ENCODE measurements around the gene SPOCD1. TPM values are rescaled to one million over a fixed set of nuclear protein-coding genes. Genes with fewer than 3 reads are reported as not detected.

Gene SPOCD1
- total RNA-seq (ENCODE audit: low replicate concordance) = 0.52 and 1.1 TPM in 2 replicates
- long read RNA-seq = 0 reads

DNA sequence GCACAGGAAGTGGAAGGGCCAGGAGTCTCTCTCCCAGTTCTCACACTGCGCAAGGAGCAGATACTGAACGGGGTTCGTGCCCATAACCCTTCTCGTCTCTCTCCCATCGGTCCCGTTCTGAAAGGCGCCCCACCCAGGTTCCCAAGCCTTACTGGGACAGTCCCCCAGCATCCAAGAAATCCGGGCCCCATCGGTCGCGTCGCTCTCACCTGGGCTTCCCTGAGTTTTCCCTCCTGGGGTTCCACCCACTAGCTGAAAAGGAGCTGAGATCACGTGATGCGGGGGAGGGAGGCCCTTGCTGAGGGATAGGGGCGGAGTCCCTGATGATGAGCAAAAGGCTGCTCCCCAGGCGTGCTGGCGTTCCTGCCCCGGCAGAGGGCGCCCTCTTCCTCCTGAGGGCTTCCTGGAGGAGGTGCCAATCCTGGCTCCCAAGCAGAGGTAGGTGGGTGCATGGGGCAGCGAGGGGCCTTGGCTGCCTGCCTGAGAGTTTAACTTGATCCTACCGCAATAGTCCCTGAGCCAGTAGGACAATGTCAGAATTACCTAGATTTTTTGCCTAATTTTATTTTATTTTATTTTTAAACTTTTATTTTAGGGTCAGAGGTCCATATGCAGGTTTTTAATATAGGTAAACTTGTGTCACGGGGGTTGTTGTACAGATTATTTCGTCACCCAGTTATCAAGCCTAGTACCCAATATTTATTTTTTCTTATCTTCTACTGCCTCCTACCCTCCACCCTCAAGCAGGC, at the start of gene SPOCD1:
Gene SPOCD1, minus strand, starts transcription at position 271 of the 749 bp plus-strand sequence. CDS start 689 bp downstream, outside the sequence.
- Mint-ChIP-seq H3K36me3 (no peaks in the 10 kb centered on the region), H3K4me3 (peak within 1 kb of the TSS; percentile 74), H3K27ac (peak within 1 kb of the TSS; percentile 77), H3K4me1 (ENCODE audit: unreplicated experiment) (no peaks in the 10 kb centered on the region), H3K9me3 (no peaks in the 10 kb centered on the region), H3K27me3 (no peaks in the 10 kb centered on the region)
- TF ChIP-seq, protein P1, sequence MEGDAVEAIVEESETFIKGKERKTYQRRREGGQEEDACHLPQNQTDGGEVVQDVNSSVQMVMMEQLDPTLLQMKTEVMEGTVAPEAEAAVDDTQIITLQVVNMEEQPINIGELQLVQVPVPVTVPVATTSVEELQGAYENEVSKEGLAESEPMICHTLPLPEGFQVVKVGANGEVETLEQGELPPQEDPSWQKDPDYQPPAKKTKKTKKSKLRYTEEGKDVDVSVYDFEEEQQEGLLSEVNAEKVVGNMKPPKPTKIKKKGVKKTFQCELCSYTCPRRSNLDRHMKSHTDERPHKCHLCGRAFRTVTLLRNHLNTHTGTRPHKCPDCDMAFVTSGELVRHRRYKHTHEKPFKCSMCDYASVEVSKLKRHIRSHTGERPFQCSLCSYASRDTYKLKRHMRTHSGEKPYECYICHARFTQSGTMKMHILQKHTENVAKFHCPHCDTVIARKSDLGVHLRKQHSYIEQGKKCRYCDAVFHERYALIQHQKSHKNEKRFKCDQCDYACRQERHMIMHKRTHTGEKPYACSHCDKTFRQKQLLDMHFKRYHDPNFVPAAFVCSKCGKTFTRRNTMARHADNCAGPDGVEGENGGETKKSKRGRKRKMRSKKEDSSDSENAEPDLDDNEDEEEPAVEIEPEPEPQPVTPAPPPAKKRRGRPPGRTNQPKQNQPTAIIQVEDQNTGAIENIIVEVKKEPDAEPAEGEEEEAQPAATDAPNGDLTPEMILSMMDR (conservative IDR thresholded peaks at IDR 0.05) = peak; percentile 91
- peak; percentile 83 for DNase-seq (ENCODE audit: extremely low spot score, unreplicated experiment)

DNA sequence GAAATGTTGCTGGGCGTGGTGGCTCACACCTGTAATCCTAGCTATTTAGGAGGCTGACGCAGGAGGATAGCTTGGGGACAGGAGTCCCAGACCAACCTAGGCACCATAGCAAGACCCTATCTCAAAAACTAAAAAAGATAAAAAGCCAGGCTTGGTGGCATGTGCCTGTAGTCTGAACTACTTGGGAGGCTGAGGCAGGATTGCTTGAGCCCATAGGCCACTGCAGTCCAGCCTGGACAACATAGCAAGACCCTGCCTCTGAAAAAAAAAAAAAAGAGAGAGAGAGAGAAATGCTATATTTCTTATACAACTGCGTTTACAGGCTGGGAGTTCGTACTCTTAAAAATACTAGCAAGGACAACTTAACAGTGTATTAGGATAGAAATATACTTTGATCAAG, 46.2 kb upstream of the SPOCD1 start:
- Mint-ChIP-seq H3K27me3 (no peaks in the 10 kb centered on the region), H3K36me3 (no peaks in the 10 kb centered on the region), H3K4me1 (ENCODE audit: unreplicated experiment) (peaks cover 4% of the 10 kb centered on the region), H3K4me3 (no peak overlapping the region), H3K27ac (no peak overlapping the region), H3K9me3 (no peaks in the 10 kb centered on the region)
- no peak for DNase-seq (ENCODE audit: extremely low spot score, unreplicated experiment)
- TF ChIP-seq, protein P1 (conservative IDR thresholded peaks at IDR 0.05) = no peak

DNA sequence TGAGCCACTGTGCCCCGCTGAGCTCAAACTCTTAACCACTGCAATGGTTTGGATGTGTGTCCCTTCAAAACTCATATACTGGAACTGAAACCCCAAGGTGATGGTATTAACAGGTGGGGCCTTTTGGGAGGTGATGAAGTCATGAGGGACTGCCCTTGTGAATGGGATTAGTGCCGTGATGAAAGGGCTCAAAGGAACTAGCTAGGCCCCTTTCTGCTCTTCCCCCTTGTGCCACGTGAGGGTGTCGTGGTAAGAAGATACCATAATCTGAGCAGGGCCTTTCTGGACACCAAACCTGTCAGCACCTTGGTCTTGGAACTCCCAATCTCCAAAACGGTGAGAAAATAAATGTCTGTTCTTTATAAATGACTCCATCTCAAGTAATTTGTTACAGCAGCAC, 45.5 kb upstream of the SPOCD1 start:
- Mint-ChIP-seq H3K9me3 (no peaks in the 10 kb centered on the region), H3K27me3 (no peaks in the 10 kb centered on the region), H3K4me3 (no peak overlapping the region), H3K27ac (no peak overlapping the region), H3K36me3 (no peaks in the 10 kb centered on the region), H3K4me1 (ENCODE audit: unreplicated experiment) (peaks cover under 1% of the 10 kb centered on the region)
- TF ChIP-seq, protein P1 (conservative IDR thresholded peaks at IDR 0.05) = no peak
- no peak for DNase-seq (ENCODE audit: extremely low spot score, unreplicated experiment)

DNA sequence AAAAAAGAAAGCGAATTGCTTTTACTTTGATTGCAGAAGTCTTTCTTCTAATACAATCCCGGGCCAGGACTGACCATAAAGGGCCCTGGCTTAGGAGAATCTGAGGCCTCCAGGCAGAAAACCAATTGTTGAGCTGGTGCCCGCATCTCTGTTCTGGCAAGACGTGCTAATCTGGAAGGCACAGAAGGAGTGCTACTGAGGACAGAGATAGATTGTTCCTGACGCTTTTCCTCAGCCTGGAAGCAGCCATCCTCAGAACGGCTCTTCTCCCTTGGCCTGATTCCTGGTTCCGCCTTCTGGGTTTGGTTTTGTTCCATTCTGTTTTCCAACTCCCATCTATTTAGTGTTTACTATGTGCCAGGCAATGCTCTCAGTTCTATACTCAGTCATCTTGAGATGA, 44.8 kb upstream of the SPOCD1 start:
- no peaks in the 10 kb centered on the region for H3K27me3 Mint-ChIP-seq
- no peak for DNase-seq (ENCODE audit: extremely low spot score, unreplicated experiment)
- H3K9me3 Mint-ChIP-seq = no peaks in the 10 kb centered on the region
- no peaks in the 10 kb centered on the region for H3K4me1 Mint-ChIP-seq (ENCODE audit: unreplicated experiment)
- TF ChIP-seq, protein P1 (conservative IDR thresholded peaks at IDR 0.05) = no peak
- H3K4me3 Mint-ChIP-seq = no peak overlapping the region
- no peak overlapping the region for H3K27ac Mint-ChIP-seq
- H3K36me3 Mint-ChIP-seq = no peaks in the 10 kb centered on the region

DNA sequence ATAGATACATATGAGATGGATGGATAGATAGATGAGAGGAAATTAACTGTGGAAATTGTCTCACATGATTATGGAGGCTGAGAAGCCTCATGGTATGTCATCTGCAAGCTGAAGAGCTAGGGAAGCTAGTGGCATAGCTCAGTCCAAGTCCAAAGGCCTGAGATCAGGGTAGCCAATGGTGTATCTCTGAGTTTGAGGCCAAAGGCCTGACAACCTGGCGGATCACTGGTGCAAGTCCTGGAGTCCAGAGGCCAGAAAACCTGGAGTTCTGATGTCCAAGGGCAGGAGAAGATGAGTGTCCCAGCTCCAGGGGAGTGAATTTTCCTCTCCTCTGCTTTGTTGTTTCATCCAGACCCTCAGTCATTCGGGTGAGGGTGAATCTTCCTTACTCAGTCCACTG, 43.9 kb upstream of the SPOCD1 start:
- Mint-ChIP-seq H3K27me3 (no peaks in the 10 kb centered on the region), H3K4me3 (no peak overlapping the region), H3K27ac (no peak overlapping the region), H3K9me3 (no peaks in the 10 kb centered on the region), H3K36me3 (no peaks in the 10 kb centered on the region), H3K4me1 (ENCODE audit: unreplicated experiment) (no peaks in the 10 kb centered on the region)
- DNase-seq (ENCODE audit: extremely low spot score, unreplicated experiment) = no peak
- TF ChIP-seq, protein P1 (conservative IDR thresholded peaks at IDR 0.05) = no peak

Data from type B pancreatic cell (in vitro differentiated cells).